Measurements from ENCODE around the gene RCL1.

The RCL1 gene

GRCh38 chr9:4842734-4843133, 50.0 kb downstream of the RCL1 start:
- H3K4me3 ChIP-seq (ENCODE audit: insufficient read depth, low read length, poor library complexity, severe bottlenecking) = no peak overlapping the region
- H3F3A ChIP-seq (ENCODE audit: insufficient read depth) = no peaks in the 10 kb centered on the region
- TF ChIP-seq CTCF (IDR thresholded peaks at IDR 0.05; ENCODE audit: insufficient read depth, low read length, poor library complexity, severe bottlenecking) (no peak), EZH2phosphoT487 (conservative IDR thresholded peaks at IDR 0.05; ENCODE audit: low read length) (no peak)
- no peak overlapping the region for H3K27ac ChIP-seq (ENCODE audit: low read depth, low read length)
- H3K27me3 ChIP-seq (ENCODE audit: low read length) = no peaks in the 10 kb centered on the region
- H4K20me1 ChIP-seq (ENCODE audit: low read depth, low read length) = no peaks in the 10 kb centered on the region
- no peak overlapping the region for H2AFZ ChIP-seq (ENCODE audit: low read depth, low read length, severe bottlenecking)
- no peaks in the 10 kb centered on the region for H3K9me2 ChIP-seq (replicated peaks; ENCODE audit: insufficient read depth, low read length)
- no peak overlapping the region for H3K9ac ChIP-seq (ENCODE audit: low read length)
- H3K36me3 ChIP-seq (ENCODE audit: low read length) = no peaks in the 10 kb centered on the region
- no peaks in the 10 kb centered on the region for H3K79me2 ChIP-seq (ENCODE audit: insufficient read depth, low read length)
- no peak overlapping the region for H3K4me2 ChIP-seq (ENCODE audit: low read depth, low read length, poor library complexity, severe bottlenecking)
- no peaks in the 10 kb centered on the region for H3K9me3 ChIP-seq (ENCODE audit: insufficient read depth, low read length)

- H3K4me3 ChIP-seq (ENCODE audit: insufficient read depth, low read length, poor library complexity, severe bottlenecking) = no peak overlapping the region
- no peaks in the 10 kb centered on the region for H4K20me1 ChIP-seq (ENCODE audit: low read depth, low read length)
- no peak overlapping the region for H3K4me2 ChIP-seq (ENCODE audit: low read depth, low read length, poor library complexity, severe bottlenecking)
- no peak for TF ChIP-seq CTCF (IDR thresholded peaks at IDR 0.05; ENCODE audit: insufficient read depth, low read length, poor library complexity, severe bottlenecking)
- no peak for TF ChIP-seq EZH2phosphoT487 (conservative IDR thresholded peaks at IDR 0.05; ENCODE audit: low read length)
- no peak overlapping the region for H3K27ac ChIP-seq (ENCODE audit: low read depth, low read length)
- H2AFZ ChIP-seq (ENCODE audit: low read depth, low read length, severe bottlenecking) = no peak overlapping the region
- no peak overlapping the region for H3K9ac ChIP-seq (ENCODE audit: low read length)
- no peaks in the 10 kb centered on the region for H3K36me3 ChIP-seq (ENCODE audit: low read length)
- H3K9me3 ChIP-seq (ENCODE audit: insufficient read depth, low read length) = no peaks in the 10 kb centered on the region
- no peaks in the 10 kb centered on the region for H3K9me2 ChIP-seq (replicated peaks; ENCODE audit: insufficient read depth, low read length)
- H3K79me2 ChIP-seq (ENCODE audit: insufficient read depth, low read length) = no peaks in the 10 kb centered on the region
- no peaks in the 10 kb centered on the region for H3F3A ChIP-seq (ENCODE audit: insufficient read depth)
- no peaks in the 10 kb centered on the region for H3K27me3 ChIP-seq (ENCODE audit: low read length)
Observed at GRCh38 chr9:4844056-4844838, 51.5 kb downstream of the RCL1 start.

GRCh38 chr9:4849369-4849768, 56.6 kb downstream of the RCL1 start:
- Histone ChIP-seq H3K4me3 (ENCODE audit: insufficient read depth, low read length, poor library complexity, severe bottlenecking) (no peak overlapping the region), H3K9ac (ENCODE audit: low read length) (no peak overlapping the region), H3K36me3 (ENCODE audit: low read length) (0 out of 2 replicates have a peak, but pooled peaks cover 3% of the 10 kb centered on the region)

More at GRCh38 chr9:4849369-4849768, 56.6 kb downstream of the RCL1 start:
- Histone ChIP-seq H4K20me1 (ENCODE audit: low read depth, low read length) (no peaks in the 10 kb centered on the region), H3F3A (ENCODE audit: insufficient read depth) (no peaks in the 10 kb centered on the region), H2AFZ (ENCODE audit: low read depth, low read length, severe bottlenecking) (no peak overlapping the region), H3K4me2 (ENCODE audit: low read depth, low read length, poor library complexity, severe bottlenecking) (no peak overlapping the region), H3K9me2 (replicated peaks; ENCODE audit: insufficient read depth, low read length) (no peaks in the 10 kb centered on the region), H3K9me3 (ENCODE audit: insufficient read depth, low read length) (no peaks in the 10 kb centered on the region), H3K27ac (ENCODE audit: low read depth, low read length) (no peak overlapping the region), H3K27me3 (ENCODE audit: low read length) (no peaks in the 10 kb centered on the region), H3K79me2 (ENCODE audit: insufficient read depth, low read length) (no peaks in the 10 kb centered on the region)
- no peak for TF ChIP-seq CTCF (IDR thresholded peaks at IDR 0.05; ENCODE audit: insufficient read depth, low read length, poor library complexity, severe bottlenecking)

All from SU-DHL-6 (cell line).